ENCODE results near the gene ITGB2. TPM values are rescaled to one million over a fixed set of nuclear protein-coding genes. Genes with fewer than 3 reads are reported as not detected.

ITGB2 gene
- total RNA-seq, 1 experiment from 2014 or later, result 38.8 TPM

DNA sequence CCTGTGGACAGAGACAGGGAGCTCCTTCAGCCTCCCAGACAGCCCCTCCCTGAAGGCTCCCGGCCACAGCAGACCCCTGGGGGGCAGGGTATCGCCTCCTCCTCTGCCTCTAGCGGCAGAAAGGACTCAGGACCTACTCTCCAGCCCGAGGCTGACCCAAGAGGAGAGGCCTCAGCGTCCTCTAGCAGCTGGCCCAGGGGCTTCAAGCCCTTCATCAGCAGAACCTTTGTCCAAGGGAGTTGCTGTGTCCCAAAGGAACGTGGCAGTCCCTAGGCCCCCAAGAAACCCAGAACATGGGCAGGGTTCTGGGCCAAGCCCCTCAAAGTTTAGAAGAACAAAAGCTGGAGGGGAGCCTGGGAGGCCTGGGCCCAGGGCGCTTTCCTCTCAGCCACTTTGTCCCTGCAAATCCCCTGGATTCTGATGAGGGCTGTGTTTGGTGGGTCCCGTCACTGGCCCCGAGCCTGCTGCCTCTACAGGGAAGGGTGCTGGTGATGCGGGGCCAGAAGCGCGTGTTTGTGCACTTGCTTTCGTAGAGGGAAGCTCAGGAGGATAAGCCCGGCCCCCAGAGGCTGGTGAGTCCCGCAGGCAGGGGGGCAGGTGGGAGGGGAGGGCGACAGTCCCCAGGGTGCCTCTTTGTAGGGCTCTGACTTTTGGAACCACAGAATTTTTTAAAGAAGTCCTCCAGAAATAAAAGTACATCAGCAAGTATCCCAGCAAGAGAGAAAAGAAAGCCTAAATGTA, 13.3 kb downstream of the ITGB2 start:
- no peaks in the 10 kb centered on the region for H3K9me3 ChIP-seq (replicated peaks)
- peaks cover 7% of the 10 kb centered on the region for H3K36me3 ChIP-seq
- peak in 1 of 2 experiments; percentile 27 for DNase-seq
- peak overlapping the region; percentile 17; the same call in 1 of the 2 replicates for H3K27ac ChIP-seq
- H3K4me3 ChIP-seq, result peak overlapping the region; percentile 21
- no peaks in the 10 kb centered on the region for H3K27me3 ChIP-seq
- peaks cover 49% of the 10 kb centered on the region for H3K4me1 ChIP-seq

DNA sequence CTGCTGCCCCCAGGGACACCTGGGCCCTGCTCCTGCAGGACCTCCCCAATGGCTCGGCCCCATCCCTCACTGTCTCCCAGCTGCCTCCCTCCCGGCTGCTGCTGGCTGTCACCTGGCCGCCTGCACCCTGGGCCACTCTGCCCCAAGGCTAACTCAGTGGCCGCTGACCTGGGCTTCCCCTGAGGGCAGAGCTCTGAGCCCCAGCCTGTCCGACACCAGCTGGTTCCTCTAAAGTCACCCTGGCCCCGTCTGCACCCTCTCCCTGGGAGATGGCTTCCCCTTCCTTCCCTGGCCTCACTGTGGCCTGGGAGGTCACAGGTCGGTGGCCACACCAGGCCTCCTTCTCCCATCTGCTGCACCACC, 15.0 kb downstream of the ITGB2 start:
- Histone ChIP-seq H3K4me1 (peaks cover 33% of the 10 kb centered on the region), H3K4me3 (no peak overlapping the region), H3K36me3 (peaks cover 14% of the 10 kb centered on the region), H3K9me3 (replicated peaks) (no peaks in the 10 kb centered on the region), H3K27ac (no peak overlapping the region), H3K27me3 (no peaks in the 10 kb centered on the region)
- DNase-seq, result no peak

DNA sequence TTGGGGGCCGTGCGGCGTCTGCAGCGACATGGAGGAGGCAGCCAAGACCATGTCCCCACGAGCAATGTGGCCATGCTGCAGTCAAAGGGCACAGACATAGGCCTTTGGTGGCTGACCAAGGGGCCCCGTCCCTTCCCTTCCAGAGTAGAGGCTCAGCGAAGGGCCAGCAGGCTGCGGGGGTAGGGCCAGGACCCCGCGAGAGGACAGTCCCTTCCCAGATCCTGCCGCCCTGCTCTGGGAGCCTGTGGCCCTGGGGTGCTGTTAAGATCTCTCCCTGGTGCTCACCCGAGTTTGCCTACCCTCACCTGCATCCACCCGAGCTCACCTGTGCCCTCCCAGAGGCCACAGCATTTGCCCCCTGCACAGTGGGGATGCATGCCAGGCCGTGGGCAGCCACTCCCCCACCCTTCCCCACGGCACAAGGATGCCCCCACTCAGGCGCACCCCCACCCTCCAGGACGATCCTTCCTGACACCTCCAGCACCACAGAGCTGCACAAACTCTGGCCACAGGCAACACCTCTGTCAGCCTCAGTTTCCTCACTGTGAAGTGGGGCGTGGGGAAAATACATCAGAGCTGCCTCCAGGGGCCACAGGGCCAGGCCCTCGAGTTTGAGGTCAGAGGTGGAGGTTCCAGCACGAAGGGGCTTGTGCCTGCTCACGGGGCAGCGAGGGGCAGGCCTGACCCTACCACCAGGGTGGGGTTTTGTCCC, 15.5 kb downstream of the ITGB2 start:
- DNase-seq, result no peak
- peaks cover 28% of the 10 kb centered on the region for H3K4me1 ChIP-seq
- H3K27ac ChIP-seq, result no peak overlapping the region
- no peaks in the 10 kb centered on the region for H3K27me3 ChIP-seq
- H3K4me3 ChIP-seq, result no peak overlapping the region
- H3K36me3 ChIP-seq, result peaks cover 14% of the 10 kb centered on the region
- H3K9me3 ChIP-seq (replicated peaks), result no peaks in the 10 kb centered on the region

DNA sequence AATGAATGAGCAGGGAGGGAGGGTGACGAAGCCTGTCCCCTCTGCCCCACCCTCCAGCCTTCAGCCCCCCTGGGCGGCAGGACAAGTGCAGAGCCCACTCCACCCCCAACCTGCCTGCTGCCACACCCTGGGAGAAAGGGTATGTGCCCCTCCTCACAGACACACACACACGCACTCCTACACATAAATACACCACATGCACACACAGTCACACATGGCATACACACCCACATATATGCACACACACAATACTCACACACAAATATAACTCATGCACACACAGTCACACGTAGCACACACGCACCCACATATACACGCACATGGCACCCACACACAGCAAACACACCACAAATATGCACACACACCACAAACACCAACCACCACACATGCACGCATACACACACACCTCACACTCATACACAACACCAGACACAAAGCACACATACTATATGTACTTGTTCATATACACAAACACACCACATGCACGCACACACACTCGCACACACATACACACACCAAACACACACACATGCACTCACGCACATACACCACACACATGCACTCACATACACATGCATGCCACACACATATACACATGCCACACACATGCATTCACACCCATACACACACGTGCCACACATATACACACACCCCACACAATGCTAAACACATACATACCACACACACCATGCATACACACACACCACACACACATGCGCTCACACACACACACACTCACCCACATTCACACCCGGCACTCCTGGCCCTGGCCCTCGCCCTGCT, 16.4 kb downstream of the ITGB2 start:
- no peak for DNase-seq
- Histone ChIP-seq H3K36me3 (peaks cover 14% of the 10 kb centered on the region), H3K4me1 (peaks cover 20% of the 10 kb centered on the region), H3K9me3 (replicated peaks) (no peaks in the 10 kb centered on the region), H3K27me3 (no peaks in the 10 kb centered on the region), H3K27ac (no peak overlapping the region), H3K4me3 (no peak overlapping the region)

DNA sequence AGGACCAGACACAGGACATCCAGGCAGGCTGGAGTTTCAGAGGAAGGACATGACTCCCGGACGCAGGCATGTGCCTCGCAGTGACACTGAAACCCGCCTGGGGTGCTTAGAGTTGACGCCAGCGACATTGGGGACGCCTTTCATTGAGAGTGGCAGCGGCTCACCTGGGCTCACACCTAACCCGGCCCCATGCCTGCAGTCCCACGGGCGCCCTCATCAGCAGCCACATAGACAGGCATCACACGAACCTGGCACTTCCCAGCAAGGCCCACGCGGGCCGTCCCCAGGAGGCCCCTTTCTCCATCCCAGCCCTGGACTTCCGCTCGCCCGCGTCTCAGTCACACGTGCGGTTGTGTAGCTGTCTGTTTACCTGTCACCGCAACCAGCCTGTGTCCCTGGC, 17.0 kb downstream of the ITGB2 start:
- DNase-seq, result no peak
- Histone ChIP-seq H3K27me3 (no peaks in the 10 kb centered on the region), H3K9me3 (replicated peaks) (no peaks in the 10 kb centered on the region), H3K27ac (no peak overlapping the region), H3K36me3 (peaks cover 15% of the 10 kb centered on the region), H3K4me1 (peaks cover 17% of the 10 kb centered on the region), H3K4me3 (no peak overlapping the region)

DNA sequence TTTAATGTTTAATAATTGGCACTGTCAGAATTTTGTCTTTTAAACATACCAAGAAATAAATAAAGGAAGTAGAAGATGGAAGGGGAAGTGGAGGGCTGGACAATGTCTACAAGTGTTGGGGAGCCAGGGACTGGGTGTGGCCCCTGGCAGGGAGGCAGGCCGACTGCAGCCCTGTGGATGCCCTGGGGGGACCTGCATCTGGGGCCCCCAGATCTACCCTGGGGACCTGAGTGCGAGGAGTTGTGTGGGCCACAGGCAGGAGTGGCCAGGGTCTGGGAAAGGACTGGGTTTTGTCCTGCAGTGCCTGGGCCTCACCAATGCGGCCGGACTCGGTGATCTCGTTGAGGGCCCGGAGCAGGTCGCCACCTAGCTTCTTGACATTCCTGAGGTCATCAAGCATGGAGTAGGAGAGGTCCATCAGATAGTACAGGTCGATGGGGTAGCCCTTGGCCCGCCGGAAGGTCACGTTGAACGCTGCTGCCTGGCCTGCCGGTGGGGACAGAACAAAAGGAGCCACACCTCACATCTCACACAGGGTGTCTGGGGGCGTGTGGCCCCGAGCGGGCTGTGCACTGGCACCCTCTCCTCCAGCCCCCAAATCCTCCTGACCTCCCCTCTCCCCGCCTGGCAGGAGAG, 17.5 kb downstream of the ITGB2 start:
- no peak for DNase-seq
- H3K27ac ChIP-seq, result no peak overlapping the region
- H3K4me1 ChIP-seq, result peaks cover 14% of the 10 kb centered on the region
- no peaks in the 10 kb centered on the region for H3K9me3 ChIP-seq (replicated peaks)
- H3K36me3 ChIP-seq, result peaks cover 19% of the 10 kb centered on the region
- no peak overlapping the region for H3K4me3 ChIP-seq
- H3K27me3 ChIP-seq, result no peaks in the 10 kb centered on the region

DNA sequence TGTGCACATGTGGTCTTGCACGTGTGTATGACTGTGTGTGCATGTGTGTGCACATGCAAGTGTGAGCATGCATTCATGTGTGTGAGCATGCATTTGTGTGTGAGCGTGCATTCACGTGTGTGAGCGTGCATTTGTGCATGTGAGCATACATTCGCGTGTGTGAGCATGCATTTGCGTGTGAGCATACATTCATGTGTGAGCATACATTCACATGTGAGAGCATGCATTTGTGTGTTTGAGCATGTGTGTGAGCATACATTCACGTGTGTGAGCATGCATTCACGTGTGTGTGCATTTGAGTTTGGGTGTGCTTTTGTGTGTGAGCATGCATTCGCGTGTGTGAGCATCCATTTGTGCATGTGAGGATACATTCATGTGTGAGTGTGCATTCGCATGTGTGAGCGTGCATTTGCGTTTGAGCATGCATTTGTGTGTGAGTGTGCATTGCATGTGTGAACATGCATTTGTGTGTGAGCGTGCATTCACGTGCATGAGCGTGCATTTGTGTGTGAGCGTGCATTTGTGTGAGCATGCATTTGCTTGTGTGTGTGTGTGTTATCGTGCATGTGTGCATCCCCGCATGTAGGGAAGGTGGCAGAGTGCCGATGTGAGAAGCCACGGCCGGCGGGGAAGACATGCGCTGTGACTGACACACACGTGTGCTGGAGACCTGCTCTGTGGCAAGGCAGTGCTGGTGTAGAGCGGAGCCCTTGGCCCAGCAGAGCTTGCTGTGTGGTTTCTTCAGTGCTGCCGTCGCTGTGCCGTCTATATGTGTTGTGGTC, 18.2 kb downstream of the ITGB2 start:
- DNase-seq, result no peak
- Histone ChIP-seq H3K9me3 (replicated peaks) (no peaks in the 10 kb centered on the region), H3K4me3 (no peak overlapping the region), H3K4me1 (peaks cover 8% of the 10 kb centered on the region), H3K27me3 (no peaks in the 10 kb centered on the region), H3K36me3 (peaks cover 19% of the 10 kb centered on the region), H3K27ac (no peak overlapping the region)

DNA sequence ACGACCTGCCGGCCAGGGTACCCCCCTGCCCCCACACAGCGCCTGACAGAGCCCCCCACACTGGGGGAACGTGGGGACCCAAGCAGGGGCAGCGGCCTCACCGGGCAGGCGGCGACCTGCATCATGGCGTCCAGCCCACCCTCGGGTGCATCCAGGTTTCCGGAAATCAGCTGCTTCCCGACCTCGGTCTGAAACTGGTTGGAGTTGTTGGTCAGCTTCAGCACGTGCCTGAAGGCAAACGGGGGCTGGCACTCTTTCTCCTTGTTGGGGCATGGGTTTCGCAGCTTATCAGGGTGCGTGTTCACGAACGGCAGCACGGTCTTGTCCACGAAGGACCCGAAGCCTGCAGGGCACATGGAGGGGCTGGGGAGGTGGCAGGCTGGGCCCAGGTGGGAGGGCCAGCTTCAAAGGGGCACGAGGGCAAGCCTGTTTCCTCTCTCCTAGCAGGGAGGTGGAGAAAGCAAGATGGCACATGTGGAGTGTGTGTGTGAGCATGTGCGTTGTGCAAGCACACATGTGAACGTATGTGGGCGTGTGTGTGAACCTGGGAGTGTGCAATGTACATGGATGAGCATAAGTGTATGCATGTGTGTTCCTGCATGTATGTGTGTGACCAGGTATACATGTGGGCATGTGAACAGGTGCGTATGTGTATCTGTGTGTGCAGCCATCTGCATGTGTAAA, 19.2 kb downstream of the ITGB2 start:
- Histone ChIP-seq H3K9me3 (replicated peaks) (no peaks in the 10 kb centered on the region), H3K4me1 (peaks cover 3% of the 10 kb centered on the region; the same call in 1 of the 2 replicates), H3K36me3 (peaks cover 19% of the 10 kb centered on the region), H3K27me3 (no peaks in the 10 kb centered on the region), H3K27ac (no peak overlapping the region), H3K4me3 (no peak overlapping the region)
- DNase-seq, result no peak

DNA sequence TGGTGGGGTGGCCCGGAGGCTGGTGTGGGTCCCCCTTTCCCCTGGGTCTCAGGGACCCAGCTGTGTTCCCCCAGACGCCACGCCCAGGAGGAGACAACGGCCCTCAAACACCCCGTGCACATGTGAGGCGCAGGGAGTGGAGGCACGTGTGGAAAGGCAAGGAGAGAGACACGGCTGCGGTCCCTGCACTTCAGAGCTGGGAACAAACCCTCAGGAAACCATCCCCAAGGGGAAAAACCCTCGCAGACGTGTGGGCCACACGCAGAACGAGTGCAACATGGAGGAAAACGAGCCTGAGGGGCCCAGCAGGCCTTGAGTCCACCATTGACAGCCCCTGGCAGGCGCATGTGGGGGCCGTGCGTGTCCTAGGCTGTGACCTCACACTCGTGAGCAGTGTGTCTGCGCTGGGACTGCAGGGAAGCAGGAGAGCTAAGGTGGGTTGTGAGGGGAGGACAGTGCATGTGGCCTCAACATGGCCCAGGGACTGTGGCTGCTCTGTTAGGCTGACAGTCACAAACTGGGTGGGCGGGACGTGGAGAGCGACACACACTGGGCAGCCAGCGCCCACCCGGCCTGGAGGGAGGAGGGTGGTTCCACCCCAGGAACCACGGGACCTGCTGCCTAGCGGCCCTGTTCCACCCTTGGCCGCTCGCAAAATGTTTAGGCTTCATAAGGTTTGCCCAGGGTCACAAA, 20.0 kb downstream of the ITGB2 start:
- no peak for DNase-seq
- no peaks in the 10 kb centered on the region for H3K27me3 ChIP-seq
- peaks cover 19% of the 10 kb centered on the region for H3K36me3 ChIP-seq
- H3K27ac ChIP-seq, result no peak overlapping the region
- no peaks in the 10 kb centered on the region for H3K9me3 ChIP-seq (replicated peaks)
- no peaks in the 10 kb centered on the region for H3K4me1 ChIP-seq
- no peak overlapping the region for H3K4me3 ChIP-seq

DNA sequence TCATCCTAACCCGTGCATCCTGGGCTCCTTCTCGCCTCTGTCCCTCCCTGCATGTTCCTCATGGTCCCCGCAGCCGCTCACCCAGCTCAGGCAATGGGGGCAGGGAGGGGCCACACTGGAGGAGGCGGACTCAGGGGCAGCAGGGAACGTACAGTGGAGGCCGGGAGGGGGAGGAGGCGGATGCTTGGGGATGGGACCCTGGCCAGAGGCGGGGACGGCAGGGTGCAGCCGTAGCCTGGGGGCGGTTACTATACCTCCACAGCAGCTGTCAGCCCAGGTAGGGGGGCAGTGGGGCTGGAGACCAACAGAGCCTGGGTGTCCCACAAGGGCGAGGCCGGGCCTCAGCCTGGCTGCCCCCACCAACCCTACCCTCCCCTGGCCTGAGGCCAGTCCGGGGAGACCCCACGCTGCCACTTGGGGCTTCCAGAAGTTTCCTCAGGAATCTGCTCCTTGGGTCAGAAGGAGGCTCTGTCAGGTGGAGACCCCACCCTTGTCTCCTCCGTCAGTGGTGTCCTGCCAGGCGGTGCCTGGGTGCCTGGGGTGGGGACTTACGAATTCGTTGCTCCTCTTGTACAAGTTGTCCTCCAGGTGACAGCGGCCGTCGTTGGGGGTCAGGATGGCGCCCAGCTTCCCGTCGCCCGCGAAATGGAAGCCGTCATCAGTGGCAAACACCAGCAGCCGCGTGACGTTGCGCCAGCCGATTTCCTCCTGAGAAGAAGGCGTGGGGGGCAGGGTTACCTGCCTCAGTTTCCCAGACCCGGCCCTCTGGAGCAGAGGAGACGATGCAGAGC, 20.7 kb downstream of the ITGB2 start:
- no peak for DNase-seq
- H3K36me3 ChIP-seq, result peaks cover 19% of the 10 kb centered on the region
- no peaks in the 10 kb centered on the region for H3K27me3 ChIP-seq
- H3K9me3 ChIP-seq (replicated peaks), result no peaks in the 10 kb centered on the region
- no peaks in the 10 kb centered on the region for H3K4me1 ChIP-seq
- H3K27ac ChIP-seq, result no peak overlapping the region
- H3K4me3 ChIP-seq, result no peak overlapping the region

DNA sequence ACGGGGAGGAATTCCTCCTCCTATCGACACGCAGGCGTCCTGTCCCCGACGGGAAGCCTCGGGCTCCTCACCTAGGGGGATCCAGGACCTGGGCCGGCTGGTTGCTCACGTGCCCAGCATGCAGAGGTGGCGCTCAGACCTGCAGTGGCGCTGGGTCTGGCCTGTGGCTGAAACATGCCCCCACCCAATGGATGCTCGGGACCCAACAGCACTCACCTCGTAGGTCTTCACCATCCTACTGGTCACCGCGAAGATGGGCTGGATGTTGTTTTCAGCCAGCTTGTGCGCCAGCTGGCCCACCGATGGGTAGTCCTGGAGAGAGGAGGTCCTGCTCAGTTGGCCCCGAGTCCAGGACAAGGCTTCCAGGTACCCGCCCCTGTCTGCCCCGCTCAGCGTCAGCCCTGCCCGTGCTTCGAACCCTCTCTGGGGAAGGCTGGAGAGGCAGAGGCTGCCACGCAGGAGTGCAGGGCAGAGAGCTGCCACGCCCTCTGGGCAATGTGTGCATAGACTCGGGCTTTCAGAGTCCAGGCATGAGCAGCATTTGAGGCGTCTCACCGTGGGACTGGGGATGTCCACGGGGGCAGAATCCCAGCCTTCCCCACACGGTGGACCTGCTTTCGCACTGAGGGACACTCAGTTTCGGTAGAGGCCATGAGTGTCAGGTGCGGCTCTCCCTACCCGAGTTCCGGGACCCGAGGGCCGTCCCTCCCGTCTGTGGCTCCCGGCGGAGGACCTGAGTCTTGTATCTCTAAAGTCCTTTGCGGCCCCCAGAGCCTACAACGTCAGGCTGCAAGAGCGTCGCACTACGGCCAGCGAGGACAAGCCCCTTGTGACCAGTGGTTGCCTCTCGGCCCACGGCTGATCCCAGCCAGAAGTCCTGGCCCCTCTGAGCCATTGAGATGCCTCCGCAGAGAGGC, 21.6 kb downstream of the ITGB2 start:
- DNase-seq, result no peak
- H3K4me1 ChIP-seq, result no peaks in the 10 kb centered on the region
- no peaks in the 10 kb centered on the region for H3K9me3 ChIP-seq (replicated peaks)
- no peak overlapping the region for H3K27ac ChIP-seq
- H3K36me3 ChIP-seq, result peaks cover 19% of the 10 kb centered on the region
- no peak overlapping the region for H3K4me3 ChIP-seq
- no peaks in the 10 kb centered on the region for H3K27me3 ChIP-seq

DNA sequence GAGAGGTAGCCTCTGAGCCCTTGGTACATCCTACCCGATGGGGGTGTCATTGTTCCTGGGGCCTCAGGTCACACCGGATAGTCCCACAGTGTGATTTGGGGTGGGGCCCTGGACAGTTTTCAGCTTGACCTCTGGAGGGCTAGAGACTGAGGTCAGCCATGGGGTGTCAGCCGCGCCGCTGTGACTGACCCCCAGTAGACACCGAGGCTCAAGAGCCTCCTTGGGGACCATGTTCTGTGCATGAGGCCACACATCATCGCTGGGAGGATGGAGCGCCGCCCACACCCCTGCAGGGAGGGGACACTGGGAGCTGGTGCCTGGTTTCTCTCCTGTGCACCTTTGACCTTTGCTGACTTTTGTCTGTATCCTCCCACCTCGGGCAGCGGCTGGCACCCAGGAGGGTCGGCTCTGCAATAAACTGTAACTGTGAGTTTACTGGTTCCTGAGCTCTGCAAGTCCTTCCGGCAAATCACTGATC, 22.6 kb downstream of the ITGB2 start:
- no peak for DNase-seq
- no peaks in the 10 kb centered on the region for H3K27me3 ChIP-seq

More for the DNA sequence above, 22.6 kb downstream of the ITGB2 start:
- H3K4me3 ChIP-seq, result no peak overlapping the region
- H3K9me3 ChIP-seq (replicated peaks), result no peaks in the 10 kb centered on the region
- H3K4me1 ChIP-seq, result no peaks in the 10 kb centered on the region
- no peak overlapping the region for H3K27ac ChIP-seq
- peaks cover 16% of the 10 kb centered on the region for H3K36me3 ChIP-seq

All from SJCRH30 (cell line).